AG04450 (cell line): ENCODE measurements around the gene ATP5F1E. TPM values are rescaled to one million over a fixed set of nuclear protein-coding genes. Genes with fewer than 3 reads are reported as not detected.
A peak's percentile ranks its signal among the peaks of the same experiment; 100 is the strongest.

ENCODE experiments used
- CTCF ChIA-PET: fragments of 300-600, 350-600 bp; formaldehyde crosslinking; extraction: SDS; loops from one replicate; lab custom pipeline; 2022; ENCODE audit warnings: antibody characterized with exemption, inconsistent platforms; lab: Charles Lee
- POLR2A ChIA-PET: fragments of 350-600 bp; formaldehyde crosslinking; extraction: SDS; loops from one replicate; lab custom pipeline; 2021; ENCODE audit warnings: antibody characterized with exemption, inconsistent platforms; lab: Yijun Ruan, JAX
- DNase-seq: peaks from one replicate; pipeline ENCODE4 v3.0.0-alpha.2; 2011; ENCODE audit warnings: low read depth, low spot score
- H3K27ac ChIP-seq: one replicate; pipeline ENCODE4 v1.5.1; 2012; ENCODE audit warnings: low read depth, low read length, control low read depth
- H3K27me3 ChIP-seq: one replicate; pipeline ENCODE4 v1.6.0; 2012; ENCODE audit warnings: low read length; ENCODE audit not compliant: control insufficient read depth, insufficient read depth
- H3K4me3 ChIP-seq: 2 replicates; pipeline ENCODE4 v1.5.1; 2011; ENCODE audit warnings: mild to moderate bottlenecking, low read depth, low read length, control low read depth
- H3K9me3 ChIP-seq: 2 replicates; pipeline ENCODE4 v1.5.1; 2012; ENCODE audit warnings: low read length; ENCODE audit not compliant: control insufficient read depth, insufficient read depth
- polyA plus RNA-seq: library from polyadenylated mRNA; depleted of rRNA; stranded (reverse); fragments of >200 nt; gene quantifications from 2 replicates; pipeline ENCODE4 v1.2.3, GENCODE V29; 2011
- TF ChIP-seq, protein P1 (sequence below): IDR thresholded peaks from 2 replicates; pipeline ENCODE4 v1.5.1; 2011; ENCODE audit warnings: low read depth, low read length, control low read depth, inconsistent platforms

ATP5F1E gene
- polyA plus RNA-seq, 1 experiment, result 84.3 TPM

DNA sequence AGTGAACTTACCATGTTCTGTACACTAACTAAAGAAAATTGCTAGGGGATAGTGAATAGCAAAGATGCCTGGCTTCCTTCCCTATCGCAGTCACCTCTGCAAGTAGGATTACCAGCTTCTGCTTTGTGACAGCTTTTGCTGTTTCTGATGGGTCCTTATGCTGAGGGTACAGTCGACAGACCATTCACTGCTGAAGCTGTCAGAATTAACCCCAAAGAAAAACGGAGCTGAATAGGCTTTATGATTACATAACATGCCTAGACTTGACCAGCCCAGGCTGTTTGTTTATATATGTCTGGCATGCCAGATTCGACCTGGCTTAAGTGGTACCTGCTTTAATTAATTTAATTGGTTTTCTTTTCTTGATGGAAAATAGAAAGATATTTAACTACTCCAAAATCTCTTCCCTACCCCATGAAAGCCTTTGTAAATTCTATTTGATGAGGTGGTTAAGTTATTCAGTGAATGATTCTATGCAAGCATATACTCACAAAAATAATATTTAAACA lies 32.1 kb upstream of the ATP5F1E start:
- Histone ChIP-seq H3K4me3 (peak overlapping the region; percentile 18), H3K27ac (no peak overlapping the region), H3K9me3 (no peaks in the 10 kb centered on the region), H3K27me3 (peaks cover 9% of the 10 kb centered on the region)
- TF ChIP-seq, protein P1, sequence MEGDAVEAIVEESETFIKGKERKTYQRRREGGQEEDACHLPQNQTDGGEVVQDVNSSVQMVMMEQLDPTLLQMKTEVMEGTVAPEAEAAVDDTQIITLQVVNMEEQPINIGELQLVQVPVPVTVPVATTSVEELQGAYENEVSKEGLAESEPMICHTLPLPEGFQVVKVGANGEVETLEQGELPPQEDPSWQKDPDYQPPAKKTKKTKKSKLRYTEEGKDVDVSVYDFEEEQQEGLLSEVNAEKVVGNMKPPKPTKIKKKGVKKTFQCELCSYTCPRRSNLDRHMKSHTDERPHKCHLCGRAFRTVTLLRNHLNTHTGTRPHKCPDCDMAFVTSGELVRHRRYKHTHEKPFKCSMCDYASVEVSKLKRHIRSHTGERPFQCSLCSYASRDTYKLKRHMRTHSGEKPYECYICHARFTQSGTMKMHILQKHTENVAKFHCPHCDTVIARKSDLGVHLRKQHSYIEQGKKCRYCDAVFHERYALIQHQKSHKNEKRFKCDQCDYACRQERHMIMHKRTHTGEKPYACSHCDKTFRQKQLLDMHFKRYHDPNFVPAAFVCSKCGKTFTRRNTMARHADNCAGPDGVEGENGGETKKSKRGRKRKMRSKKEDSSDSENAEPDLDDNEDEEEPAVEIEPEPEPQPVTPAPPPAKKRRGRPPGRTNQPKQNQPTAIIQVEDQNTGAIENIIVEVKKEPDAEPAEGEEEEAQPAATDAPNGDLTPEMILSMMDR, result no peak
- DNase-seq, result no peak
- POLR2A ChIA-PET, result no interaction called here
- CTCF ChIA-PET, result interaction anchor here (1.0 to 1.9 kb wide), 5 partner anchors 10 to 429 kb away, joined by 3 to 6 read pairs (median 4); no protein-coding TSS in a partner anchor

DNA sequence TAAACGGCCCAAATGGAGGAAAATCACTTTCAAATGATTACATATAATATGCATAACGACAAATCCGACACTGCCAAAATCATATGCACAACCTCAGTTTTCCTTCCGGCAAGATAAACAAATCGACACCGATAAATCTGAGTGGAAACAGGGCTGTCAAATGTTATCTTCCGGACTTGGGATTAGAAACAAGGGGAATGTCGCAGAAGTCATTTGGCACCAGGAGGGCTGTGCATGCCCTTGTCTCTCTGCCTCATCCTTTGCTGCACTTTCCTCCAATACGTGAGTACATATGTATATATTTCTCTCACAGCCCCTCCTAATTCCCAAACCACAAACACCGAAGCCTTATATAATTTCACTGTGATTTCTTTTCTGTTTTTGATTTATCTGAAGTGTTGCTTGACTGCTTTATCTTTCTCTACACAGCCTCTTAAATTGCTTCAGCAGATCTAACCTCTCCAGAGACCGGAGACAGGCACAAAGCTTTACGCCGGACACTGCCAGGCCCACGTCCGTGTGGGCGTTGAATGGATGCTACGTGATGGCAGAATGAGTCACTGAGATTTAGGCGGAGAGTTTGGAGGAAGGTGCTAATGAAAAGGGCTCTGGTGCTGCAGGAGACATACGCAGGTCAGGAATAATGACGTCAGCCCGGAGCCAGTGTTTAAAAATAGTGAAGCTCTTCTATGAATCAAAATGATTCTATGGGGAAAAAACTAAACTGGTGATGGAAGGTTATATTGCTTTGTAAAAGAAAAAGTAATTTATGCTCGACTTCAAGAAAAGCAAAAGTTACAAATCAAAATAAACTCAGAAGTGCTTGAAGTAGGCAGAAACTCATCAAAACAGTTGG lies 31.5 kb upstream of the ATP5F1E start:
- Histone ChIP-seq H3K27me3 (peaks cover 9% of the 10 kb centered on the region), H3K27ac (no peak overlapping the region), H3K4me3 (peak overlapping the region; percentile 41), H3K9me3 (no peaks in the 10 kb centered on the region)
- TF ChIP-seq, protein P1, result no peak
- peak; percentile 38 for DNase-seq
- POLR2A ChIA-PET, result no interaction called here
- CTCF ChIA-PET, result interaction anchor here (1.0 to 1.9 kb wide), 5 partner anchors 9 to 430 kb away, joined by 3 to 6 read pairs (median 4); no protein-coding TSS in a partner anchor

DNA sequence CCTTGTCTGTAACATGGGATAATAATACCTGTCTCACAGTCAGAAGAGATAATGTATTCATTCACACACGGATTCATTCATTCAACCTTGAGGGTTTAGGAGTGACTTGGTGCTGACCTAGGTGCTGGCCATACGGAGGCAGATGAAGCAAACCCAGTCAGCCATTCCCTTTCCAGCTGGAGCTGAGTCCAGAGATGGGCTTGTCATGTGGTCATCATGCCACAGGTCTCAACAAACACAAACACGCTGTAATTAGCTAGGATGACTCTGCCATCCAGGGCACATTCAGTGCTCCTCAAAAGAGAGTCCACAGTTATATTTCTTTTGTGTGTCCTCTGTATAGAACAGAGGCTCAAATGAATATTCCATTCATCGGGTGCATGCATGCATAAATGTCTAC lies 29.9 kb upstream of the ATP5F1E start:
- no peaks in the 10 kb centered on the region for H3K9me3 ChIP-seq
- DNase-seq, result no peak
- ChIA-PET CTCF (no interaction called here), POLR2A (no interaction called here)
- H3K27me3 ChIP-seq, result peaks cover 2% of the 10 kb centered on the region
- TF ChIP-seq, protein P1, result no peak
- H3K27ac ChIP-seq, result no peak overlapping the region
- no peak overlapping the region for H3K4me3 ChIP-seq

DNA sequence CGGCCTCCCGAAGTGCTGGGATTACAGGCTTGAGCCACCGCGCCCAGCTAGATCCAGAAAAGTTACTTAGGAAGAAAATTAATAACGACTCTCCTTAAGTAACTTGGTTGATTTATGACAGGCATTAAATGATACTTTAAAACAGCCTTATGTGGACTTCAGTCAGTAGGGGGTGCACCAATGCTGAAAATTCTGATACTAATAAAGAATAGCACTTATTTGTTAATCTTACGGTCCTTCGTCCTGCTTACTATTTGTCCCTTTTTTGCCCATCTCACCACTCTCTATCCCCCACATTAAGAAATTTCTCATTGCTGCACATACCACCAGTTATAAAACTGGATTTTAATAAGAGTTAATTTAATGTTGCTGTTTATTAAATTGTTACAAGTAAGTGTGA lies 23.2 kb upstream of the ATP5F1E start:
- CTCF ChIA-PET, result interaction anchor here (0.6 to 2.2 kb wide), 7 partner anchors 9 to 556 kb away, joined by 3 to 11 read pairs (median 5); no protein-coding TSS in a partner anchor
- no peak for DNase-seq
- TF ChIP-seq, protein P1, result peak; percentile 46; the same call in 1 of the 2 replicates
- Histone ChIP-seq H3K9me3 (no peaks in the 10 kb centered on the region), H3K27me3 (peaks cover 14% of the 10 kb centered on the region), H3K27ac (no peak overlapping the region), H3K4me3 (no peak overlapping the region)
- POLR2A ChIA-PET, result no interaction called here

DNA sequence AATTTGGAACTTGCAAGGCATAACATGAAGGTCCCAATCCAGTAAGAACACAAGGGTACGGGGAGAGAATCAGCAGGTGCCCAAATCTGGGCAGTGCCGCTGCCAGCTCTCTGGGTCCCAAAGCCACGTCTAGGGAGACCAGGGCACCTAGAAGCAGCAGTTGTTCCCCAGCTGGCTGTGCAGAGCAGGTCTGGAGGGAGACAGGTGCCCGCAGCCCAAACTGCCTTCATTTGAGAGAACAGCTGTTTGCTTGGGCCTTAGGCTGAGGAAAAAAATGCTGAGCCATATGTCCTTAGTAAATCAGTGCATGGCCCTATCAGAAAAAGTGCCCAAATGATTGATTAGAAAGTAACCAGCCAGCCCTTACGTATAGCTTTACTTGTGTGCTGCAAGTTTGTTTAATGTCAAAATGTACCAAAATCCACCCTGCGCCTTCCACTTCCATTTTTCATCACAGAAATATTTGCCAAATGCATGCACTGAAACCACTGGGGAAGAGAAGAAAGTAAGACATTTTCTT lies 19.6 kb upstream of the ATP5F1E start:
- ChIA-PET CTCF (no interaction called here), POLR2A (no interaction called here)
- no peak overlapping the region for H3K27ac ChIP-seq
- no peaks in the 10 kb centered on the region for H3K9me3 ChIP-seq
- TF ChIP-seq, protein P1, result no peak
- DNase-seq, result no peak
- no peak overlapping the region for H3K4me3 ChIP-seq
- peaks cover 16% of the 10 kb centered on the region for H3K27me3 ChIP-seq
